Keratinocyte (primary cell): ENCODE results near the gene TMPRSS13.

ENCODE experiments used
- EZH2 ChIP-seq: IDR thresholded peaks from one replicate; pipeline ENCODE4 v1.6.1; 2012; ENCODE audit warnings: inconsistent platforms, mild to moderate bottlenecking, low read length, moderate library complexity
- TF ChIP-seq, protein P1 (sequence below), 3 experiments: IDR thresholded peaks in 1 of 3; conservative IDR thresholded peaks in 1 of 3; optimal IDR thresholded peaks in 1 of 3; 2 replicates in 2 of 3; 3 replicates in 1 of 3; pipeline versions ENCODE3 to v1.5.1; 2011; ENCODE audit warnings: low read length in 3 of 3, mild to moderate bottlenecking in 3 of 3, moderate library complexity in 2 of 3, control low read depth in 1 of 3, inconsistent platforms in 1 of 3; ENCODE audit not compliant: insufficient read depth in 2 of 3; ENCODE audit errors: extremely low read depth in 1 of 3

DNA sequence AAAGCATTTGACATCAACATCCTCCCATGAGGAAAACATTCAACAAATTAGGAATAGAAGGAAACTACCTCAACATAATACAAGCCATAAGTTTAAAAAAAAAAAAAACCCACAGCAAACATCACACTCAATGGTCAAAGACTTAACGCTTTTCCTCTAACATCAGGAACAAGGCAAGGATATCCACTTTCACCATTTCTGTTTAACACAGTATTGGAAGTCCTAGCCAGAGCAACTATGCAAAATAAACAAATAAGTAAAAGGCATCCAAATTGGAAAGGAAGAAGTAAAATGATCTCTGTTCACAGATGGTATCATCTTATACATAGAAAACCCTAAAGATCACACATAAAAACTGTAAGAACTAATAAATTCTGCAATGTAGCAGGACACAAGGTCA, 65.8 kb downstream of the TMPRSS13 start:
- TF ChIP-seq, protein P1, sequence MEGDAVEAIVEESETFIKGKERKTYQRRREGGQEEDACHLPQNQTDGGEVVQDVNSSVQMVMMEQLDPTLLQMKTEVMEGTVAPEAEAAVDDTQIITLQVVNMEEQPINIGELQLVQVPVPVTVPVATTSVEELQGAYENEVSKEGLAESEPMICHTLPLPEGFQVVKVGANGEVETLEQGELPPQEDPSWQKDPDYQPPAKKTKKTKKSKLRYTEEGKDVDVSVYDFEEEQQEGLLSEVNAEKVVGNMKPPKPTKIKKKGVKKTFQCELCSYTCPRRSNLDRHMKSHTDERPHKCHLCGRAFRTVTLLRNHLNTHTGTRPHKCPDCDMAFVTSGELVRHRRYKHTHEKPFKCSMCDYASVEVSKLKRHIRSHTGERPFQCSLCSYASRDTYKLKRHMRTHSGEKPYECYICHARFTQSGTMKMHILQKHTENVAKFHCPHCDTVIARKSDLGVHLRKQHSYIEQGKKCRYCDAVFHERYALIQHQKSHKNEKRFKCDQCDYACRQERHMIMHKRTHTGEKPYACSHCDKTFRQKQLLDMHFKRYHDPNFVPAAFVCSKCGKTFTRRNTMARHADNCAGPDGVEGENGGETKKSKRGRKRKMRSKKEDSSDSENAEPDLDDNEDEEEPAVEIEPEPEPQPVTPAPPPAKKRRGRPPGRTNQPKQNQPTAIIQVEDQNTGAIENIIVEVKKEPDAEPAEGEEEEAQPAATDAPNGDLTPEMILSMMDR (optimal IDR thresholded peaks at IDR 0.05 in 1 of 3, IDR thresholded peaks at IDR 0.05 in 1 of 3, conservative IDR thresholded peaks at IDR 0.05 in 1 of 3; ENCODE audit: extremely low read depth in 1 of 3, insufficient read depth in 2 of 3, low read length in 3 of 3): no peak
- TF ChIP-seq EZH2: no peak
